IPS DF 4.7 (cell line): ENCODE data around the gene MLST8.

Experiments
- DNase-seq: peaks from one replicate; pipeline ENCODE4 v3.0.0-alpha.2; 2013; ENCODE audit warnings: low spot score; ENCODE audit errors: extremely low read depth

The MLST8 gene

DNA sequence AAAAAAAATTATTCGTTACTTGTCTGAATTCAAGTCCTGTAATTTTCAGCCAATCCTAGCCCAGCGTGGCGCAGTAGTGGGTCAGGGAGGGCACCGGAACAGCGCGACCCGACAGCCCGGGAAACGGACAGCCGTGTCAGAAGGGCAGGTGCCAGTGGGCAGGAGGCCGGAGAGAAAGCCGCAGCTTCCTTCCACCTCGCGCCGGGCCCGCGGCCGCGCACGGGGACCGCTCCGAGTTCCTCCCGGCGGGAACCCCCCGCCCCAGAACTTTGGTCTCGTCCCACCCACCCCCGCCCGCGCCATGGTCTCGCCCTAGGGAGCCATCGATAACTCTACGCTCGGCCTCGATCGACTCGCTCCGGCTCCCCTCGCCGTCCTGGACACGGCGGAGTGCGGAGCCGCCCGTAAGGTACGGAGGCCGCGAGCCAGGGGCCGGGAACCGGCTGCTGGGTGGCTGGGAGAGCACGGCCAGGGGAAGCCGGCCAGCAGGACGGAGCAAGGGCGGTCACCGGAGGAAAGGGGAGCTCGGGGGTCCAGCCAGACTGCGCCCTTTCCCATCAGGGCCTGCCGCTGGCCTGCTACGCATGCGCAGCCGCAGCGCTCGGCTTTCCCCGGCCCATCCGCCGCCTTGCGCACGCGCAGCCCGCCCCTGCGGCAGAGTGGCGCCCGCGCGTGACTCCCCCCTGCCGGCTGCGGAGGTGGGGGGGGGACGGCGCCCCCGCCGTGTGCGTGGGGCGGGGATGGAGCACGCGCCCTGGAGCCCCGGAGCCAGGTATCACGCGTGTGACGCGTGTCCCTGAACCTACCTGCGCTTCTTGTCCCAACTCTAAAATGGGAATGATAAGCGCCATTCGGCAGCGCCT lies at the start of gene MLST8:
Gene MLST8 (plus strand): TSS at position 351 of the 863 bp plus-strand sequence. CDS start 632 bp downstream, outside the sequence.
- no peak for DNase-seq

GRCh38 chr16:2155977-2156848 lies 49.0 kb upstream of the MLST8 start:
- no peak for DNase-seq

GRCh38 chr16:2156849-2157224 lies 48.4 kb upstream of the MLST8 start:
- DNase-seq: no peak

DNA sequence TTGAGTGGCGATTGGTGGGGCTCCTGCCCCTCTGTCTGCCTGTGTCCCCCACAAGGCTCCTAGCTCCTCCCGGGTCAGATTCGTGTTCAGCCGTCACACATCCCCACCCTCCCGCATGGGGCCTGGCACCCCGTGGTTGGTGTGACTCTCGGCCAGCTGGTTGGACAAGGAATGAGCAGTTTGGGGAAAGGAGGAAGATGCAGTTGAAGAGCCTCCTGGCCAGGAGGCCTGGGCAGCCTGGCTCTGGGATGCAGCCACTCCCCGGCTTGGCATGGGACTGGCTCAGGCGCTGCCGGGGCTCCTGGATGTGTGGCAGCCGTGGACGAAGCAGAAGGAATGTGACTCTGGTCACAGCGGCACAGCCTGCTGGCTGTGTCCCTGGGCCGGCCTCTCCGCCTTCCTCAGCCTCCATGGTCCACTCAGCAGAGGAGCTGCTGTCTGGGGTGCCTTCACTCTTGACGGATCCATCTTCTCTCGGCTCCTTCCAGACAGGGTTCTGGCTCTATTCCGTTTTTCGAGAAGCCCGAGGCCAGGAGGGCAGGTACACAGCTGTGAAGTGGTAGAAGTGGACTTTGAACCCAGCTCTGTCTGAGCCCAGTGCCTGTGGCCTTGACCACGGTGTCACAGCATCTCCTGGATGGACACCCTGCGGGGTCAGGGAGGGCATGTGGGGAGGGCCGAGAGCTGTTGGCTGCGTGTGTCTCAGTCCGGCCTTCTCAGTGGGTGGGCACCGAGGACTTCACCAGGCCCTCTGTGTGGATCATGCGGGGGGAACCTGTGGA lies 47.6 kb upstream of the MLST8 start:
- DNase-seq: no peak

DNA sequence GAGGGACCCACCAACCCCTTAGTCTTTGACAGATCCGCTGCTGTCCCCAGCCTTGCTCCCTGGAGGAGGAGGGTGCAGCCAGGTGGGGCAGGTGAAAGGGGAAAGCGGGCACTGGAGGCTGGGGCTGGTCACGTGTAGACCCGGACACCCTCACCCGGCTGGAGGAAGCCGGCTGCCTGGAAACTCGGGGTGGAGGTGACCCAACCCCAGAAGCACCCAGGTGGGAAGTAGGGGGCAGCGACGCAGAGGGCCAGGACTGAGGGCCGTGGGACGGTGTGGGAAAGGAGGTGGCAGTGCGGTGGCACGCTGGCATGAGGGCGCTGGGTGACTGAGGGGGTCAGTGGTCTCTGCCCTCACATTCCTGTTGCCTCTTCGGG lies 47.0 kb upstream of the MLST8 start:
- no peak for DNase-seq

- no peak for DNase-seq
Measured at GRCh38 chr16:2159175-2159838, 45.9 kb upstream of the MLST8 start.

DNA sequence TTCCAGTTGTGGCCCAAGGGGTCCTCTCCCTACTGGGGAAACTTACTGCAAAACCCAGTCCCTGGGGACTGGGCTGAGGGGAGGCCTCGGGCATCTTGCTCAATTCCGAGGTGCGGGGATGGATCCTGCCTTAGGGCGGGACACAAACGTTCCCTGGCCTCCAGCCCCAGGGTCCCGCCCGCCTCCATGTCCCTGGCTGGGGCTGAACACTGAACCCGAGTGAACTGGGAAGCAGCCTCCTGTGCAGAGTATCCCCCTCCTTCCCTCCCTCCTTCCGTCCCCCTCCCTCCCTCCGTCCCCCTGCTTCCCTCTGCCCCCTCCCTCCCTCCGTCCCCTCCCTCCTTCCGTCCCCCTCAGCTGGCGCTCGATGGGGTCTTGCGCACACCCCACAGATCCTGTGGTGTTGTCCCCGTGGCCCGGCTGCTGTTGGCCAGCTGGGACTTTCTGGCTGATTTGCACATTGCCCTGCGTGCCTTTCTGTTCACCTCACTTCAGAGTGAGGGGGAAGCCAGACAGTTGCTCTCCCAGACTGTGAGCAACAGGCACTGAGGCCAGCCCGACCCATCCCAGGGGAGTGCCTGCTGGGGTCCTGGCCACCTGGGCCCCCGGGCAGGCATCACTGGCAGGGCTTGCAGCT lies 44.2 kb upstream of the MLST8 start:
- DNase-seq: no peak

DNA sequence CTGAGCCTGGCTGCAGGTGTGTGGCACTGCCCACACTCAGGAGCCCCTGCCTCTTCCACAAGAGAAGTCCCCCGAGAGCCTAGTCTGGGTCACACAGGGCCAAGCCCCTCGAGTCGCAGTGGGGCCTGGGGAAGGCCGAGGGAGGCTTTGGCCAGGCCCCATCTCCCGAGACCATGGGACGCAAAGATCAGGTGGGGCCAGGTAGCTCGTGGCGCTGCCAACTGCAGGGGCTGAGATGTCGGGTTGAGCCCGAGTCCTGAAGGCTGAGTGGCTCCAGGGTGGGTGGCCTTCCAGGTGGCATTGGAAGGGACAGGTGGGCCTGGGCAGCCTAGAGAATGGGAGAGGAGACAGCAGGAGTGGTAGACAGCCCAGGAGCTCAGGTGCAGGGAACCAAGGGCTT lies 43.3 kb upstream of the MLST8 start:
- no peak for DNase-seq

DNA sequence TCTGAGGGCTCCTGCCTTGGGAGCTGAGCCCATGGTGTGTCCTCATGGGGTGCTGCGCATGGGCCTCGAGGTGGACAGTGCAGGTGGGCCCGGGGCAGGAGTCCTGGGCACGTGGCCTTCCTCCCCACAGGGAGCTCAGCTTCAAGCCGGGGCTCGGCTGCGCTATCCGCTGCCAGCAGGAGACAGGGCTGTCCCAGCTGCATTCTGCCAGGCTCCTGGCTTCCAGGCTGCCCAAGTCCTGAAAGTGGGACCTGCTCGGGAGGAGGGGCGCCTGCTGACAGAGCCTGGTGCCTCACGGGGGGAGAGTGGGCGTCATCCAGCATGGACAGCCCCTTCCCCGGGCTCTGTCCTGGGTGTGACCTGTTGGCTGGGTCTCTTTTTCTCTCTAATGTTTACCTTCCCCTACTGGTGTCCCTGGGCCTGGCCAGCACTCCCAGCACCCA lies 42.6 kb upstream of the MLST8 start:
- no peak for DNase-seq

GRCh38 chr16:2163211-2163881 lies 41.9 kb upstream of the MLST8 start:
- DNase-seq: no peak

GRCh38 chr16:2165861-2166260 lies 39.4 kb upstream of the MLST8 start:
- DNase-seq: no peak

DNA sequence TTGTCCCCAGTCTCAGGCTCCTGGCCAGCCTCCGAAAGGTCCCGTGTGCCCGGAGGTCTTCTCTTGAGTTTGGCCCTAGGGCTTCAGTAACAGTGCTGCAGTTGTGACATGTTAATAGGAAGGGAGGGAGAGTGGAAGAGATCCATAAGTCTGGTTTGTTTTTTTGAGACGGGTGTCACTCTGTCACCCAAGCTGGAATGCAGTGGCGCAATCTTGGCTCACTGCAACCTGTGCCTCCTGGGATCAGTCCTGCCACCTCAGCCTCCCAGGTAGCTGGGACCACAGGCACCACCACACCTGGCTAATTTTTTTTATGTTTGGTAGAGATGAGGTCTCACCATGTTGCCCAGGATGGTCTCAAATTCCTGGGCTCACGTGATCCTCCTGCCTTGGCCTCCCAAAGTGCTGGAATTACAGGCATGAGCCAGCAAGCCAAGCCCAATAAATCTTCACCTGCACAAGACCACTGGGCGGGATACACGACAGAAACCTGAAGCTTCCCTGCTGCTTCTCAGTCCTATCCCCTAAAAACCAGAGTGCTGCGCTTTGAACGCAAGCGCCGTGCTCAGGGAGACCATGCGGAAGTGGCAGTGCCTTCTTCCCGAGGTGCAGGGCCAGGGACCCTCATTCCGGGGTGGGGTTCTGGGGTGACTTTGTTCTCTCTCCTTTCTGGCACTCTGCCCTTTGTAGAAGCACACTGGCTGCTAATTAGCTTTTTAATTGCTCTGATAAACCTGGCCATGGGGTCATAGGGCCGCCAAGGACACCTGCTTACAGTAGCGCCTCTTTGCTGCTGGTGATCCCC lies 38.8 kb upstream of the MLST8 start:
- DNase-seq: no peak

DNA sequence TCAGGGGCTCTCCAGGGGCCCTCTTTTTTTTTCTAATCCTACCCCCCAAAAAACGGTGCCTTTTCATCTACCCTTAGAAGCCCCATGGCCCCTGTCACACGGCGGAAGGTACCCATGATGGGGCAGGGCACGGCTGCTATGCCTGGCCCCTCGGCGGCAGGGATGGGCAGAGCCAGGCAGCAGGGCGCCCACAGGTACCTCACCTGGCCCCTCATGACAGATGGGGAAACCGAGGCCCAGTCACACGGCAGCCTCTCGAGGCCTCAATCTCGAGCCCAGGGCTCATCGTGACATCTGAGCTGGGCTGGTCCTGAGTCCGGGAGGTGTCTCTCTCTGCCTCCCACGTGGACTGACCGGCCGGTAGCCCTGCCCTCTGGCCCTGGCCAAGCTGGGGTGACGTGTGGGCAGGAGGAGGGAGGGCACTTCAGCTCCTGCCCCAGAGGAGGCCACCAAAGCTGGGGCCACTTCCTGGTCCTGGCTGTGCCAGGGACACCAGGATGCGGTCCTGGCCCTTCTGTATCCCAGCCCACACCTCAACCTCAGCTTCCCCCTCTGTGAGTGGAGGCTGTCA lies 38.1 kb upstream of the MLST8 start:
- no peak for DNase-seq

DNA sequence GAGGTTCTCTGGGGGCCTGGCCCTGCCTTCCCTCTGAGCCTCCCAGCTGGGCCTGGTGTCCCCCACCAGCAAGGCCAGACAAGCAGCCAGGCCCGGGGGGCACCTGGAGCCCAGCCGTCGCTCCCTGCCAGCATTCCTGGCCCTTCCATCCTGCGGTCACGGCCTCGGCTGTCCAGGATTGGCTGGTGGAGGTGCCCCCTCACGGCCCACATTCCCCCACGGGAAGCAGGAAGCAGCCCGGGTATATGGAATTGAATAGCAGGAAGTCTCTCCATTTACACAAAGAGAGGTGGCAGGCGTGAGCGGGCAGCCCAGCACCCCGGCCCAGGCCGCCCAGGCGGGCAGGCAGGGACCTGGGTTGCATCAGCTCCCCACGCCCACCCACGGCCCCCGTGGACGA lies 35.2 kb upstream of the MLST8 start:
- no peak for DNase-seq

GRCh38 chr16:2170587-2171435 lies 34.4 kb upstream of the MLST8 start:
- DNase-seq: no peak

GRCh38 chr16:2171601-2172178 lies 33.6 kb upstream of the MLST8 start:
- no peak for DNase-seq

GRCh38 chr16:2172688-2173335 lies 32.4 kb upstream of the MLST8 start:
- no peak for DNase-seq
